ENCODE results near the gene NEDD9.

The NEDD9 gene

DNA sequence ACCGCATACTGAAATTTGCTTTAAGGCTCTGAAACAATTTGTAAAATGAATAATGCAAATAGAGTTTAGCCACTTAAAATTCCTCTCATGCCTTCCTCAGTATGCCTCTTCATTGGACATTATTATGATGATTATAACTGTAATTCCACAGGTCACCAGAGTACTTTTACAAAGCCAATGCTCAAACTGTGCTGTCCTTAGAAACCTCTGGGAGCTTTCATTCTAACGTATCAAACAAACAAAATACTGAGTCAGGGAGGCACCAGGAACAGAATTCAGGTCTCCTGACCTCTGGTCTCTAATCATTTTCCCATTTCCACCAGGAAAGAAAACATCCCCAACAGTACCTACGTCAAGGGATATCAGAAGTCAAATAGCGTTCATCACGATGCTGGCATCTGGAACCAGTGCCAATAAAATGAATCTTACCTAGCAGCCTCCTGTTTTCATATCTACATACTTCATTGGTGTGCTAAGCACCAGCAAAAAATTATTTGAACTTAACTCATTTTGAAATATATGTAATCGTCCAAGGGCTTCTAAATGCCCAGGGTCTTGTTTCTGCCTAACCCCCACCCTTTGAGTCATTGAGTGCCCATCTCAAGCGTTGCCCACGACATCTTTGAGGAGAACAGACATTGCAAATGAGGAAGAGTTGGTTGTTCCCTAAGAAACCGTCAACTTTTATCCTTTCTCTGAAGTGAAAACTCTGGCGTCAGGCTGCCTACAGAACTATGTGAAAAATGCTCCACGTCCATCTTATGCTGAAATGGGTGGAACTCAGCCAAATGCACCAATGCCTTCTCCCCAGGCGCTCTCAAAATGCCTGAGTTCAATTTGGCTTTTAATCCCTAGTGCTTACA lies 37.9 kb downstream of the NEDD9 start:
- Mint-ChIP-seq H3K4me1 (peaks cover 21% of the 10 kb centered on the region), H3K36me3 (peaks cover 30% of the 10 kb centered on the region), H3K27ac (no peak overlapping the region), H3K9me3 (no peaks in the 10 kb centered on the region), H3K4me3 (no peak overlapping the region), H3K27me3 (no peaks in the 10 kb centered on the region)

DNA sequence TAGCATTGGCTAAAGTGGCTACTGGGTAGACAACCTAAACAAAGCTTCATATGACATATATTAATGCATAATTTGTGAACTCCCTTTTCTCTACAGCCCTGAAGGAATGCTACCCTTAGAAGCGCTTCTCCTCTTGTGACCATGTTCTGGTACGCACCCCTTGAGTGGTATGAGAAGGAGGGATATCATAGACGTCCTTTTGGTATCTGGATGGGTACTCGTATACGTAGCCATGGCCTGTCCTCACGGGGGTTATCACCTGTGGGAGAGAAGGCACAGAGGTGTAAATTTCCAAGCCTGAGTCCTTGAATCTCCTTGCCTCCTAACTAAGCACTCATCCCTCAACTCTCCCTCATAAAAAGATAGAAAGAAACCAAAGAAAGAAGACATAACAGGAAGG lies 39.0 kb downstream of the NEDD9 start:
- Mint-ChIP-seq H3K27ac (no peak overlapping the region), H3K27me3 (no peaks in the 10 kb centered on the region), H3K36me3 (peaks cover 29% of the 10 kb centered on the region), H3K9me3 (no peaks in the 10 kb centered on the region), H3K4me1 (peaks cover 10% of the 10 kb centered on the region), H3K4me3 (no peak overlapping the region)

DNA sequence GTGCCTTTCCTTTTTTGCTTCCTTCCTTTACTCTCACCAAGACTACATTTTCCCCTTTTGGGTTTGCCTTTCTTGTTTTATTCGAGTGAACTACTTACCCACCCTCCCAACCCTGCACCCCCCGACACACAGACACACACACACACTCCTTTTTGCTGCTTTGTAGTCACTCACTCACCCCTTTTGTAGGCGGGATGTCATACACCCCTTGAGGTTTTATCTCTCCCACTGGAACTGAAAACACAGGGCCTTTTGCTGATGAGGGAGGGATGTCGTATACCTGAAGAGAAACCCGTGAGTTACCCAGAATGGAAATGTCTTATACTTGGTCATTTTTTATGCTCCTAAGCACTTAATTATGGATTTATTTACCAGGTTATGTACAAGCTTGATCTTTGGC lies 40.3 kb downstream of the NEDD9 start:
- no peak overlapping the region for H3K27ac Mint-ChIP-seq
- H3K36me3 Mint-ChIP-seq: peaks cover 35% of the 10 kb centered on the region
- peaks cover 5% of the 10 kb centered on the region for H3K4me1 Mint-ChIP-seq
- no peaks in the 10 kb centered on the region for H3K9me3 Mint-ChIP-seq
- no peak overlapping the region for H3K4me3 Mint-ChIP-seq
- no peaks in the 10 kb centered on the region for H3K27me3 Mint-ChIP-seq

DNA sequence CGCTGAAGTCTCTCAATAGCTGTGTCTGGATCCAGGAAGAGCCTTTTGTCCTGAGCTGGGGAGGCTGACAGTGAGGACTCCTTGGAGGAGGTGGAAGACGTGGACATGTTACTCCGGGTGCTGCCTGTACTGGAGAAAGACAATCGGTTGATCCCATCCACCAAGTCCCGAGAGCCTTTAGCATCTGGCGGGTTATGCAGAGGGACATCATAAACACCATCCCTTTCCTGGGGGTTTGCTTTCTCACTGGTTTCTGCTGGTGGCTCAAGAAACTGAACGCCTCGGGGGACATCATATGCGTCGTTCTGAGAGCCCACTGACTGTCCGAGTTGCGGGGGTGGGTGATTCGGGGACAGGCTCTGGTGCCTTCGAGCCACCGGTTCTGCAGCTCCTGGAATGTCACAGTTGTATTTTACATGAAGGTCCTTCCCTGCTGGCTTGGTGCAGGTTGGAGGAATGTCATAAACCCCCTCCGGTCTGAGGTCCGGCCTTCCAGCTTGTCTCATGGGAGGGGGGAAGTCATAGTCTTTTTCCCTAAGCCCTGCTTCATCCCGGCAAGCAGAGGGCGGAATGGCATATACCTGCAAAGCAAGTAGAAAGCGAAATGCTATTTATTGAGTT lies 41.7 kb downstream of the NEDD9 start:
- H3K4me3 Mint-ChIP-seq: no peak overlapping the region
- no peak overlapping the region for H3K27ac Mint-ChIP-seq
- H3K4me1 Mint-ChIP-seq: no peaks in the 10 kb centered on the region
- peaks cover 37% of the 10 kb centered on the region for H3K36me3 Mint-ChIP-seq
- H3K9me3 Mint-ChIP-seq: no peaks in the 10 kb centered on the region
- no peaks in the 10 kb centered on the region for H3K27me3 Mint-ChIP-seq

DNA sequence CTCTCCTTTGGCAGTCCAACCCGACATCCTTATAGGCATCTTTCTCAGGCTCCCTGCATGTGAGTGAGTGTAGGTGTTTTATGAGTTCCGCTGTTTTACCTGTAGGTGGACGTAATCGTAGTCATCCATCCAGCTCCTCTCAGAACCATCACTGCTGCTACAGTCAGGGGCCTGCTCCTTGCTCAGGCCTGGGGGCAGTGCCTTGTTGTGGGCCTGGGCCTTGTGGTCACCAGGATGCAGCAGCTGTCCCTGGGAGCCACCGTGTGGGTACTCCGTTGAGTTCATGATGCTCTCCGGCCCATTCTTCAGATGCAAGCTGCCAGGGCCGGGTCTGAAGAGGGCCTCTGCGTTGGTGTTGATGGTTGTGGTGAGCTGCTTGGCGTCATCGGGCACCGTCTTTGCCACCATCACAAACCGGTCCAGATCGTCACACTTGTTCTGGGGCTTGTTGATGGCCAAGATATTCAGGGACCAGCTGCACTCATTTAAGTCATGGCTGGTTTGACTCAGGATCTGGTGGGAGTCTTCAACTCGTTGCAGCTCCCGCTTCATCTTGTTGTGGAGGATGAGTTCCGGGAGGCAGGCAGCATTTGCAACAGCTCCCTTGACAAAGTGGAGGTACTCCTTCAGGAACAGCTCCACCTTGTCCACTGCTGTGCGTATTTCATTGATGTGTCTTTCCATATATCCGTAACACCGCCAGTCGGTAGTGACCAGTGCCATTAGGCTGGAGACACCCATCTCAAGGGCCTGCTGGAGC lies 42.4 kb downstream of the NEDD9 start:
- Mint-ChIP-seq H3K27ac (no peak overlapping the region), H3K36me3 (peaks cover 40% of the 10 kb centered on the region), H3K27me3 (no peaks in the 10 kb centered on the region), H3K4me1 (no peaks in the 10 kb centered on the region), H3K4me3 (no peak overlapping the region), H3K9me3 (peaks cover 4% of the 10 kb centered on the region)

DNA sequence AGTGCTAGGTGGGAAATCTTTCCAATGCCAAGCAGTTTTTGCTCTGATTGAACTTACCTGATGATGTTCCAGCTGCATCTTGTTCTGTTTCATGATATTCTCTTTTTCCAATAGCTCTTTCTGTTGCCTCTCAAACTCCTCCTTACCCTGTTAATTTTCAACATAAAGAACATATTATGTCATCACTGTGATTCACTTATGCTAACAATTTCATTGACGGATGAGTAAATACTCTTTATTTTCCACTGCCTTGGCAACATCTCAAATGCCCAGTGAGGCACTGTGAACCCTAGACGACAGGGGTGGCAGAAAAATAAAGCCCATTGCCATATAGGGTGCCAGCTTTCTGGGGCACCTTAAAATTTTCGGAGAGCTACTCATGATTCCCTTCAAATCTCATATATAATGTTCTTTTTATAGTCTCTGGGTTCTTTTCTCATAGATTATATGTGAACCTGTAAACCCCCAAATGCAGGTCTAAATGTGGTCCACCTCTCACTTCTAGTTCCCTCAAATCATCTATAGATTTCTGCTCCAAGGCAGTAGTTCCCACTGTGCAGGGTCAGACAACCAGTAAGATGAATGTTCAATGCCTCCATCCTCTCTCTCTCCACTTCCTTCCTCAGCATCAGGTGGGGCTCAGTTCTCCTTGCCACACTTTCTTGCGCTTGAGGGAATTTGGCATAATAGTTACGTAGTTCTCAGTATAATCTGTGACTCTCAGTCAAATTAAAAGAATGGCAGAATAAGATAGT lies 44.1 kb downstream of the NEDD9 start:
- no peak overlapping the region for H3K27ac Mint-ChIP-seq
- peaks cover 9% of the 10 kb centered on the region for H3K9me3 Mint-ChIP-seq
- no peak overlapping the region for H3K4me3 Mint-ChIP-seq
- H3K4me1 Mint-ChIP-seq: no peaks in the 10 kb centered on the region
- no peaks in the 10 kb centered on the region for H3K27me3 Mint-ChIP-seq
- peaks cover 51% of the 10 kb centered on the region for H3K36me3 Mint-ChIP-seq

DNA sequence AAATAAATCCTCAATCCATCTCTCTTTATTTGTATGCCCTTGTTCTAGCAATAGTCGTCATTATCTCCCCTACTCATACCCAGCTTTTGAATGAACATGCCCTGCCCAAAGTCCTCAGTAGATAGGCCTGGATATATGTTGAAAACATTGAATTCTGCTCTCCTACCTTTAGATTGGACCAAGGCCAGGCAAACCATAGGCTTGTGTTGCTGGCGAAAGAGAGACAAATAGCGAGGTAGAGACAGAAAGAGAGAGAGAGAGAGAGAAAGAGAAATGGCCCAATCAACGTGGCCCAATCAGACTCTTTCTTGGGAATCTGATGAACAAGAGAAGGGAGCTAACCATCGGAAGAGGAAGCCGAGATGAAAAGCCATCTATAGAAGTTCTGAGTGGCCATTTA lies 45.2 kb downstream of the NEDD9 start:
- Mint-ChIP-seq H3K36me3 (peaks cover 58% of the 10 kb centered on the region), H3K27me3 (no peaks in the 10 kb centered on the region), H3K4me3 (no peak overlapping the region), H3K9me3 (peaks cover 10% of the 10 kb centered on the region), H3K4me1 (no peaks in the 10 kb centered on the region), H3K27ac (no peak overlapping the region)

DNA sequence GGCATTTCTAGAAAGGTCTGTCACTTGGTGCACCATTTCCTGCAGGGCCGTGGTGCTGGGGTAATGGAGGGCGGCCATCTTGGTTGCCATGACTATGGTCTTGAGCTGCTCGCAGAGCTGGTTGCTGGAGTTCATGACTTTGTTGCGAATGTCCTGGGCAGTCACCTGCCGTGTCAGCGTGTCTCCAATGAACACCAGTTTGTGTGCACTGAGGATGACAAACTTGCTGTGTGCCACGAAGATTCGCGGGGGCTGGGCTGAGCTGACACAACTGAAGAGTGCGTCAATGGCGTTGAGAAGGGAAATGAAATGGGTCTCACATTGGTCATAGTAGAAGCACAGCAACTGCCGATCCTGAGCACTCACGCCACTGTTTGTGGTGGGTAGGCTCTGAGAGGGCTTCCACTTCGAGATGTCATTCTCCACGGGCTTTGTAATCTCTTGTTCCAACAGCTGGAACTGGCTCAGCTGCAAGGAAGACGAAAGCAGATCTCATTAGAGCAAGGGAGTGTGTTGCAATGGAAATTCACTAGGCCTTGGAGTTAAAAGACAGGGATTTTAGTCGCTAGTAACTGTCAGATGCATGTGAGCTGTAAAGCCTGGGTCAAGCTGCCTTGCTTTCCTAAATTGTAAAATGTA lies 47.1 kb downstream of the NEDD9 start:
- no peak overlapping the region for H3K27ac Mint-ChIP-seq
- no peaks in the 10 kb centered on the region for H3K27me3 Mint-ChIP-seq
- H3K4me3 Mint-ChIP-seq: no peak overlapping the region
- no peaks in the 10 kb centered on the region for H3K4me1 Mint-ChIP-seq
- H3K36me3 Mint-ChIP-seq: peaks cover 57% of the 10 kb centered on the region
- peaks cover 22% of the 10 kb centered on the region for H3K9me3 Mint-ChIP-seq

DNA sequence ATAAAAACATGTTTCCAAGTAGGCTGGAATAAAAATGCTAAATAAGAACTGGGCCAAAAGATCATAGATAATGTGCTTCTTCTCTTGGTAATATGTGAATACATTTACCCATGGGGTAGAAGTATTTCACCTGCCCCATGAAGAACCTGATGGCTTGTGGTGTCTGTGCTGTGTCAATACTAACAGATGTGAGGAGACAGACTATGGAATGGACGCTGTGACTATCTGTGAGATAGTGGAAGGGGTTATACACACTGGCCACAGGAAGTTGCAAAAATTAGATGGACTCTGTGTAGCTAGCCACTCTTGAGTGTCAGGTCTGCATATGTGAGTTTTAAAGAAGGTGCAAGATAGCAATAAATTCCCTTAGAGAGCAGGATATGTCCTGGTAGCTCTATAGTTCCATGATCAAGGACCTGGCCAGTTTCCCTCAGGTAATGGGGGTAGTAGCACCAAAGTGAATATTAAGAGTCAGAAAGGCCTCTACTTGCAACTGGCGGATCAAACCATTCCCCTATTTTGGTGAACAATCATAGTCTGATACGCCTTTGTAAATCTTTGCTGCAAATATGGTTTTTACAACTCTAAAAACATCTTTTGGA lies 48.6 kb downstream of the NEDD9 start:
- peaks cover 22% of the 10 kb centered on the region for H3K9me3 Mint-ChIP-seq
- H3K27me3 Mint-ChIP-seq: no peaks in the 10 kb centered on the region
- H3K4me1 Mint-ChIP-seq: no peaks in the 10 kb centered on the region
- peaks cover 54% of the 10 kb centered on the region for H3K36me3 Mint-ChIP-seq
- no peak overlapping the region for H3K27ac Mint-ChIP-seq
- no peak overlapping the region for H3K4me3 Mint-ChIP-seq

DNA sequence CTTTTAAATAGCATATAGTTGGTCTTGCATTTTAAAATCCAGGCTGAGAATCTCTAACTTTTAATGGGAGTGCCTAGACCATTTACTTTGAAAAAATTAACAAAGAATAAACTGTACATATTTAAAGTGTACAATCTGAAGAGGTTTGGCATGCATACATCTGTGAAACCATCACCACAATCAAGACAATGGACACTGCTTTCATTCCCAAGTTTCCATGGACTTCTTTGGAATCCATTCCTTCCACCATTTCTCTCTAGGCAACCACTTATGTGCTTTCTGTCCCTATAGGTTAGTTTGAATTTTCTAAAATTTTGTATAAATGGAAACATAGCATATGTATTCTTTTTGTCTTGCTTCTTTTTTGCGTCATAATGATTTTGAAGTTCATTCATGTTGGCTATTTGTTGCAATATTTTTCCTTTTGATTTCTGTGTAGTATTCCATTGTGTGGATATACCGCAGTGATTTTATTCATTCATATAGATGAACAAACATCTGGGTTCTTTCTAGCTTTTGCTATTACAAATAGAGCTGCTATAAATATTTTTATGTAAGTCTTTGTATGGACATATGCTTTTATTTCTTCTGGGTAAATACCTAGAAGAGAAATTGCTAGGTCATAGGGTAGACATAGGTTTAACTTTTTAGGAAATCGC lies 50.9 kb downstream of the NEDD9 start:
- no peaks in the 10 kb centered on the region for H3K4me1 Mint-ChIP-seq
- H3K9me3 Mint-ChIP-seq: peaks cover 22% of the 10 kb centered on the region
- no peak overlapping the region for H3K27ac Mint-ChIP-seq
- H3K27me3 Mint-ChIP-seq: no peaks in the 10 kb centered on the region
- H3K36me3 Mint-ChIP-seq: peaks cover 37% of the 10 kb centered on the region
- H3K4me3 Mint-ChIP-seq: no peak overlapping the region

DNA sequence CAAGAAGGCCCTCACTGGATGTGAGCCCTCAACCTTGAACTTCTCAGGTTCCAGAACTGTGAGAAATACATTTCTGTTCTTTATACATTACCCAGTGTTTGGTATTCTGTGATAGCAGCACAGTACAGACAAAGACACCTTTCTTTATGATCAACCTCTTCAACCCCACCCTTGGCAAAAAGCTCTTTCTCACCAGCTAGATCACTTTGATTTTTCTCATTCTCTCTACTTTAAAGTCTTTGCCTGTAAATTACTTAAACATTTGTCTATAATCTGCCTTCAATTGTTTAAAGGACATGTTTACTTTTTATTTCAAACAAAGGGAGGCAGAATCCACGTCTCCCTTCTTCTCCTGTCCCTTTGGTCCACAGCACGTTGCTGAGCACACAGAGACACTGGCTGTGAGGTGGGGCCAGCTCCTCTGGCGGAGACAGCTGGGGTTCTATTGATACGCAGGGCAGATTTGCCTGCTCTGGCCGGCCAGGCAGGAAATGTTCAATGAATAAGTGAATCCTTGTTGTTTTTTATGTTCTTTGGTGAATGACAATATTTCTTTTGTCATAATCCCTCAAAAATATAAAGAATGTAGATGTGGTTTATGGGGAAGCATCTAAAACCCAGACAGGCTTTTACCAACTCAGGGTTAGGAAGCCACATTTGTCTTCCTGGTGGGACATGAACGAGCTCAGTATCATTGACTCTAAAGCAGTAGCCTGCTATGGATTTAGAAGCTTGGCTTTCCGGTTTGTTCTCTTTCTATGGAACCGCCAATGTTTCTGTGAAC lies 52.9 kb downstream of the NEDD9 start:
- peaks cover 27% of the 10 kb centered on the region for H3K36me3 Mint-ChIP-seq
- peaks cover 19% of the 10 kb centered on the region for H3K9me3 Mint-ChIP-seq
- no peaks in the 10 kb centered on the region for H3K27me3 Mint-ChIP-seq
- H3K27ac Mint-ChIP-seq: no peak overlapping the region
- no peaks in the 10 kb centered on the region for H3K4me1 Mint-ChIP-seq
- no peak overlapping the region for H3K4me3 Mint-ChIP-seq

DNA sequence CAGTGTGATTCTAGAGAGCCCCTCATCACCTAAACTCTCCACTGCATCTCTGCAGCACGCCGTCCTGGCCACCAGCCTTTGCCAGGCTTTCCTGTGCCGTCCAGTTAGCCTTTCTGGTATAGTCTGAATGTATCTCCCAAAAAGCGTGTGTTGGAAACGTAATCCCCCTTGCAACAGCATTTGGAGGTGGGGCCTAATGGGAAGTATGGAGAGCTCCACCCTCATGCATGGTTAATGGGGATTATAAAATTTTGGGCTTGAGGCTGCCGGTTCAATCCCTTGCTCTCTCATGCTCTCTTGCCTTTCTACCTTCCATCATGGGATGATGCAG lies 53.4 kb downstream of the NEDD9 start:
- no peak overlapping the region for H3K27ac Mint-ChIP-seq
- no peaks in the 10 kb centered on the region for H3K27me3 Mint-ChIP-seq
- H3K9me3 Mint-ChIP-seq: peaks cover 19% of the 10 kb centered on the region

DNA sequence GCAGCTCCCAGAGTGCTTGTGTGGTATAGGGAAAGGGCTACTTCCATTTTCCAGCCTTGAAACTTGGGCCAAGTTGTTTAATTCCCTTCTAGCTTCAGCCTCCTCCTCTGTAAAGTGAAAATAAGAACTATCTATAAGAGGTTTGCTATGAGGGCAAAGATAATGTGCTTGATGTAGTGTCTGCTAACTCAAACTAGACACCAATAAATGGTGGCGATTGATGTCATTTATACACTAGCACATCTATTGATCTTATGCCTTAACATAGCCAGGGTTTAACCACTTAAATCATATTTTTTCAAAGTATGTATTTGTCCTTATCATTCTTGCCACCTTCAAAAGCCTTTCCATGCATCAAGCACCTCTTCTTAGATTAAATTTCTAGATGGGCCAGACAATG lies 55.2 kb downstream of the NEDD9 start:
- no peak overlapping the region for H3K4me3 Mint-ChIP-seq
- no peaks in the 10 kb centered on the region for H3K27me3 Mint-ChIP-seq
- peaks cover 12% of the 10 kb centered on the region for H3K9me3 Mint-ChIP-seq
- H3K27ac Mint-ChIP-seq: no peak overlapping the region
- H3K4me1 Mint-ChIP-seq: peaks cover 8% of the 10 kb centered on the region
- peaks cover 7% of the 10 kb centered on the region for H3K36me3 Mint-ChIP-seq

More for the DNA sequence above, 53.4 kb downstream of the NEDD9 start:
- Mint-ChIP-seq H3K36me3 (peaks cover 22% of the 10 kb centered on the region), H3K4me3 (no peak overlapping the region), H3K4me1 (no peaks in the 10 kb centered on the region)

DNA sequence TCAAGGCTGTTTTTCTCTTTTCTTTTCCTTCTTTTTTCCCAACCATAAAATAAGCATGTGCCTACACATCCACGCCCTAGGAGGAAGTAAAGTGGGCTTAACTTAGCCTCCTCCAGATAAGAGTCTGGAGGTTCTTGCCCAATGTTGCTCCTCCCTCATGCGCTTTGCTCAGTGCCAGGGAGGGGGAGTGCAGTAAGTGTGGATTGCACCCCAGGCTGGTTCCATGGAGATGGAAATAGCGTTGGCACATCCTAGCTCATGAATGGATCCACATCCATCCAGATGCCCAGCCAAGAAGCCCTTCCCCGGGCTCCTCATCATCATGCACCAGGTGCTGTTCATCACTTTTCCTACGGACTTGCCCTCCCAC lies 58.2 kb downstream of the NEDD9 start:
- H3K4me3 Mint-ChIP-seq: no peak overlapping the region
- H3K27me3 Mint-ChIP-seq: no peaks in the 10 kb centered on the region
- H3K9me3 Mint-ChIP-seq: no peaks in the 10 kb centered on the region
- H3K36me3 Mint-ChIP-seq: no peaks in the 10 kb centered on the region
- H3K27ac Mint-ChIP-seq: no peak overlapping the region
- H3K4me1 Mint-ChIP-seq: peaks cover 14% of the 10 kb centered on the region
